ENCODE measurements around the gene GMIP. TPM values are rescaled to one million over a fixed set of nuclear protein-coding genes. Genes with fewer than 3 reads are reported as not detected.

GMIP gene
- total RNA-seq, 2 donors from 2014 or later, result 16.5 to 18.7 TPM

DNA sequence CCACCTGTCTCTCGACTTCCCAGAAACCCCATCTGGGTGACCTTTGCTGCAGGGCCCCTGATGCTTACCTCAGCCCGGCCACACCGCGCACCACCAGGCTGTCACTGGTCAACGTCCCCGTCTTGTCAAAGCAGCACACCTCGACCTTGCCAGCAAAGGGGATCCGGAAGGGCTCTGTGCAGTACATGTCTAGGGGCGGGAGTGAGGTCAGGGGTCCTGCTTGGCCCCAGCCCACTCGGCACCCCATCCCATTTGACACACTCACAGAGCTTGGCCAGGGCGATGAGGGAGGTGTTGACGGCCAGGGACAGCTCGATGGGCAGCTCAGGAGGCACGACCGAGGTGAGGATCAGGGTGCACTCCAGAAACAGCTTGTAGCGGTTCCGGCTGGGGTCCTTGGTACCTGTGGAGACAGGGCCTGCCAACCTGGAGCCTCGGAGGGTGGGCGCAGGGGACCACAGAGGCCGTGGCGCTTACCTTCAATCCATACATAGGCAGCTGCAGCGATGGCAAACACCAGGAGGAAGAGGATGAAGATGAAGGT, 11.7 kb upstream of the GMIP start:
- Histone ChIP-seq H3K27me3 (ENCODE audit: control insufficient read depth, insufficient read depth, low read length, poor library complexity, severe bottlenecking) (no peaks in the 10 kb centered on the region), H3K9ac (ENCODE audit: extremely low read depth, low read length, poor library complexity, severe bottlenecking) (no peak overlapping the region), H3K36me3 (ENCODE audit: control insufficient read depth, insufficient read depth, low read length) (peaks cover 83% of the 10 kb centered on the region), H3K27ac (ENCODE audit: low read depth, low read length) (no peak overlapping the region), H3K9me3 (ENCODE audit: control insufficient read depth, low read length) (no peaks in the 10 kb centered on the region), H3K4me3 (ENCODE audit: low read length) (no peak overlapping the region), H3K4me1 (ENCODE audit: control insufficient read depth, insufficient read depth, low read length) (no peaks in the 10 kb centered on the region)
- Mint-ChIP-seq H3K36me3 (ENCODE audit: low read depth) (peaks cover 72% of the 10 kb centered on the region), H3K27me3 (ENCODE audit: insufficient read depth) (no peaks in the 10 kb centered on the region), H3K9me3 (no peaks in the 10 kb centered on the region), H3K4me1 (no peaks in the 10 kb centered on the region), H3K4me3 (no peak overlapping the region), H3K27ac (no peak overlapping the region)
- TF ChIP-seq, protein P1, sequence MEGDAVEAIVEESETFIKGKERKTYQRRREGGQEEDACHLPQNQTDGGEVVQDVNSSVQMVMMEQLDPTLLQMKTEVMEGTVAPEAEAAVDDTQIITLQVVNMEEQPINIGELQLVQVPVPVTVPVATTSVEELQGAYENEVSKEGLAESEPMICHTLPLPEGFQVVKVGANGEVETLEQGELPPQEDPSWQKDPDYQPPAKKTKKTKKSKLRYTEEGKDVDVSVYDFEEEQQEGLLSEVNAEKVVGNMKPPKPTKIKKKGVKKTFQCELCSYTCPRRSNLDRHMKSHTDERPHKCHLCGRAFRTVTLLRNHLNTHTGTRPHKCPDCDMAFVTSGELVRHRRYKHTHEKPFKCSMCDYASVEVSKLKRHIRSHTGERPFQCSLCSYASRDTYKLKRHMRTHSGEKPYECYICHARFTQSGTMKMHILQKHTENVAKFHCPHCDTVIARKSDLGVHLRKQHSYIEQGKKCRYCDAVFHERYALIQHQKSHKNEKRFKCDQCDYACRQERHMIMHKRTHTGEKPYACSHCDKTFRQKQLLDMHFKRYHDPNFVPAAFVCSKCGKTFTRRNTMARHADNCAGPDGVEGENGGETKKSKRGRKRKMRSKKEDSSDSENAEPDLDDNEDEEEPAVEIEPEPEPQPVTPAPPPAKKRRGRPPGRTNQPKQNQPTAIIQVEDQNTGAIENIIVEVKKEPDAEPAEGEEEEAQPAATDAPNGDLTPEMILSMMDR (conservative IDR thresholded peaks at IDR 0.05), result no peak
- no peak for DNase-seq
- 95 to 99% methylated on average over 18 to 22 of the region's 22 CpGs for WGBS, 2 experiments (ENCODE audit: insufficient coverage in 1 of 2, insufficient read length in 1 of 2)

DNA sequence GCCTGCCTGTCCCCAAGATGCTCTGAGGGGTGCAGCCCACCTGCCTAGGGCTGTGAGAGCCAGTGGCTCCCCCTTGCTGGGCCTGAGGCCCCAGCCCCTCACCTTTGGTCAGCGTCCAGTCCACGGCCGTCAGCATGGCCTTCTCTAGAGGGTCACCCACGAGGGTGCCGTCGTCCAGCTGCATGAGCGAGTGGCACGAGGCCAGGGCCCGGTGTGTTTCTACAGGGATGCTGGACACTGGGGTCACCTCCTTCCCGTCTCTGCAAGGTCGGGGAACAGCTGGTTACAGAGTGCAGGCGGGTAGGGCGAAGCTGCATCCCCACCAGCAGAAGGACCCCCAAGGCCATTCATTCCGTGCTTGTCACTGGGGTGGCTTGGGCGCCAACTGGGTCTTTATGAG, 11.0 kb upstream of the GMIP start:
- Histone ChIP-seq H3K27ac (ENCODE audit: low read depth, low read length) (no peak overlapping the region), H3K27me3 (ENCODE audit: control insufficient read depth, insufficient read depth, low read length, poor library complexity, severe bottlenecking) (no peaks in the 10 kb centered on the region), H3K9ac (ENCODE audit: extremely low read depth, low read length, poor library complexity, severe bottlenecking) (no peak overlapping the region), H3K36me3 (ENCODE audit: control insufficient read depth, insufficient read depth, low read length) (peaks cover 77% of the 10 kb centered on the region), H3K4me3 (ENCODE audit: low read length) (no peak overlapping the region), H3K9me3 (ENCODE audit: control insufficient read depth, low read length) (no peaks in the 10 kb centered on the region), H3K4me1 (ENCODE audit: control insufficient read depth, insufficient read depth, low read length) (no peaks in the 10 kb centered on the region)
- H3K9me3 Mint-ChIP-seq, result no peaks in the 10 kb centered on the region
- no peaks in the 10 kb centered on the region for H3K4me1 Mint-ChIP-seq
- TF ChIP-seq, protein P1 (conservative IDR thresholded peaks at IDR 0.05), result no peak
- DNase-seq, result no peak
- peaks cover 75% of the 10 kb centered on the region for H3K36me3 Mint-ChIP-seq (ENCODE audit: low read depth)
- WGBS, 2 experiments (ENCODE audit: insufficient coverage in 1 of 2, insufficient read length in 1 of 2), result 95 to 98% methylated on average over 14 to 15 of the region's 15 CpGs
- H3K4me3 Mint-ChIP-seq, result no peak overlapping the region
- H3K27ac Mint-ChIP-seq, result no peak overlapping the region
- no peaks in the 10 kb centered on the region for H3K27me3 Mint-ChIP-seq (ENCODE audit: insufficient read depth)

DNA sequence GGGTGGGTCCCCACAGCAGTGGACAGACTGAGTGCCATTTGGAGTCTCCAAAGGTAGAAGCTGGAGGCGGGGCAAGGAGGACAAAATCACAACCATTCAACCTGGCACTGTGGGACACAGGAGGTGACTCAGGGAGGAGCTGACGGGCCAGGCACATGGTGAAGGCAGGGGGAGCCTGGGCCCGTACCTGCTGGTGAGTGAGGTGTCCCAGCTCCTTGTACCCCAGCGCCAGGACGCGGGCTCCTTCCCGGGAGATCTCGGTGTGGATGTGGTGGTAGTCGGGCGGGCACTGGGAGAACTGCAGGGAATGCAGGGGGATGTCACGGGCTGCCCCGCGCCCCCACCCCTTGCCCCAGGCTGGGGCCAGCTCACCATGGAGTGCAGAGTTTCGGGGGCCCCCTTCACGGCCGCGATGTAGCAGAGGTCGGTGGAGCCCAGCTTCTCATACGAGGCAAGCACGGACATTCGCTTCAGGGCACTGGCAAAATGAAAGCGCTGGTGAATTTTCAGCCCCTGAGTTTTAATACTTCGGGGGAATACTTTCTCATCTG, 10.2 kb upstream of the GMIP start:
- Mint-ChIP-seq H3K4me3 (no peak overlapping the region), H3K4me1 (no peaks in the 10 kb centered on the region), H3K9me3 (no peaks in the 10 kb centered on the region), H3K27me3 (ENCODE audit: insufficient read depth) (no peaks in the 10 kb centered on the region), H3K36me3 (ENCODE audit: low read depth) (peaks cover 76% of the 10 kb centered on the region), H3K27ac (no peak overlapping the region)
- H3K36me3 ChIP-seq (ENCODE audit: control insufficient read depth, insufficient read depth, low read length), result peaks cover 76% of the 10 kb centered on the region
- H3K9me3 ChIP-seq (ENCODE audit: control insufficient read depth, low read length), result no peaks in the 10 kb centered on the region
- no peaks in the 10 kb centered on the region for H3K27me3 ChIP-seq (ENCODE audit: control insufficient read depth, insufficient read depth, low read length, poor library complexity, severe bottlenecking)
- no peak overlapping the region for H3K9ac ChIP-seq (ENCODE audit: extremely low read depth, low read length, poor library complexity, severe bottlenecking)
- 96 to 98% methylated on average over 21 to 23 of the region's 23 CpGs for WGBS, 2 experiments (ENCODE audit: insufficient coverage in 1 of 2, insufficient read length in 1 of 2)
- no peak for DNase-seq
- H3K27ac ChIP-seq (ENCODE audit: low read depth, low read length), result no peak overlapping the region
- H3K4me3 ChIP-seq (ENCODE audit: low read length), result no peak overlapping the region
- TF ChIP-seq, protein P1 (conservative IDR thresholded peaks at IDR 0.05), result no peak
- H3K4me1 ChIP-seq (ENCODE audit: control insufficient read depth, insufficient read depth, low read length), result no peaks in the 10 kb centered on the region
